ENCODE results near the gene ABI1. TPM values are rescaled to one million over a fixed set of nuclear protein-coding genes. Genes with fewer than 3 reads are reported as not detected.

Gene ABI1
- total and polyA plus RNA-seq, 2 of the 13 experiments (the other 11 are each of a cell fraction or from before 2014, with no cell fraction given), result 20.9 to 22.9 TPM

- Histone ChIP-seq H3K4me2 (ENCODE audit: low read depth, low read length) (no peak overlapping the region), H3K9me3 (ENCODE audit: low read length) (no peaks in the 10 kb centered on the region), H4K20me1 (ENCODE audit: insufficient read depth, low read length) (no peaks in the 10 kb centered on the region), H3K36me3 (replicated peaks in 1 of 2; ENCODE audit: control insufficient read depth in 1 of 2, insufficient read depth in 2 of 2, low read length in 2 of 2) (peaks cover 13 to 54% of the 10 kb centered on the region in 2 experiments; a peak in 4 of 5 replicates), H3K4me3 (replicated peaks in 1 of 3; ENCODE audit: insufficient read depth in 1 of 3, low read depth in 2 of 3, low read length in 3 of 3) (no peak overlapping the region), H2AFZ (ENCODE audit: low read length) (no peak overlapping the region), H3K79me2 (ENCODE audit: insufficient read depth, low read length) (no peaks in the 10 kb centered on the region), H3K27ac (ENCODE audit: extremely low read length, insufficient read depth, low read length) (no peak overlapping the region), H3K27me3 (ENCODE audit: control insufficient read depth in 1 of 2, insufficient read depth in 2 of 2, low read length in 2 of 2) (no peaks in the 10 kb centered on the region), H3K4me1 (ENCODE audit: insufficient read depth, low read length) (no peaks in the 10 kb centered on the region), H3K9ac (ENCODE audit: insufficient read depth, low read depth, low read length) (no peak overlapping the region)
- ATAC-seq (peak; percentile 77), FAIRE-seq (no peak), DNase-seq (ENCODE audit: low spot score) (peak; percentile 27)
- in situ Hi-C loops (cut with HindIII; ENCODE audit: extremely low pct_ligation_motif_present, low pct_unique_long_range_greater_than_20kb) (loop anchor here (5.0 kb wide), 1 partner anchor 151 kb away; no protein-coding TSS in a partner anchor), intact Hi-C loops (cut with micrococcal nuclease; ENCODE audit: unreplicated experiment) (loop anchor here (1.0 to 5.0 kb wide), 3 partner anchors 133 to 389 kb away; no protein-coding TSS in a partner anchor)
- WGBS (ENCODE audit: low lambda C conversion rate), result 69% methylated on average over 8 of the region's 8 CpGs
- POLR2A ChIA-PET, result interaction anchor here (0.8 to 1.2 kb wide), 3 partner anchors 9 to 145 kb away, joined by 3 to 5 read pairs (median 3); partner anchors contain the start of gene ABI1
- no peak for TF ChIP-seq MAF1 (CRISPR knock-in tag; IDR thresholded peaks at IDR 0.05; ENCODE audit: borderline replicate concordance)
- 0 out of 2 replicates have a peak, but pooled peaks have one; percentile 26 for TF ChIP-seq GATAD2A (CRISPR knock-in tag; IDR thresholded peaks at IDR 0.05)
- 0 out of 2 replicates have a peak, but pooled peaks have one; percentile 35 for TF ChIP-seq ZKSCAN8 (CRISPR knock-in tag; IDR thresholded peaks at IDR 0.05; ENCODE audit: borderline replicate concordance)
- TF ChIP-seq RAD21 (CRISPR knock-in tag; IDR thresholded peaks at IDR 0.05), result peak; percentile 76
- peak; percentile 43; the same call in 1 of the 2 replicates for TF ChIP-seq THAP11 (CRISPR knock-in tag; IDR thresholded peaks at IDR 0.05)
- TF ChIP-seq MAFF (IDR thresholded peaks at IDR 0.05; ENCODE audit: low read depth, low read length), result no peak
- TF ChIP-seq, protein P1, sequence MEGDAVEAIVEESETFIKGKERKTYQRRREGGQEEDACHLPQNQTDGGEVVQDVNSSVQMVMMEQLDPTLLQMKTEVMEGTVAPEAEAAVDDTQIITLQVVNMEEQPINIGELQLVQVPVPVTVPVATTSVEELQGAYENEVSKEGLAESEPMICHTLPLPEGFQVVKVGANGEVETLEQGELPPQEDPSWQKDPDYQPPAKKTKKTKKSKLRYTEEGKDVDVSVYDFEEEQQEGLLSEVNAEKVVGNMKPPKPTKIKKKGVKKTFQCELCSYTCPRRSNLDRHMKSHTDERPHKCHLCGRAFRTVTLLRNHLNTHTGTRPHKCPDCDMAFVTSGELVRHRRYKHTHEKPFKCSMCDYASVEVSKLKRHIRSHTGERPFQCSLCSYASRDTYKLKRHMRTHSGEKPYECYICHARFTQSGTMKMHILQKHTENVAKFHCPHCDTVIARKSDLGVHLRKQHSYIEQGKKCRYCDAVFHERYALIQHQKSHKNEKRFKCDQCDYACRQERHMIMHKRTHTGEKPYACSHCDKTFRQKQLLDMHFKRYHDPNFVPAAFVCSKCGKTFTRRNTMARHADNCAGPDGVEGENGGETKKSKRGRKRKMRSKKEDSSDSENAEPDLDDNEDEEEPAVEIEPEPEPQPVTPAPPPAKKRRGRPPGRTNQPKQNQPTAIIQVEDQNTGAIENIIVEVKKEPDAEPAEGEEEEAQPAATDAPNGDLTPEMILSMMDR (CRISPR knock-in tag; IDR thresholded peaks at IDR 0.05), result peak; percentile 83
- TF ChIP-seq STAG1 (CRISPR knock-in tag; IDR thresholded peaks at IDR 0.05), result peak; percentile 89
- peak; percentile 93 for TF ChIP-seq SMC3 (IDR thresholded peaks at IDR 0.05; ENCODE audit: low read length)
- CTCF ChIA-PET (ENCODE audit: low intra/inter-chr PET ratio, low total read pairs), result interaction anchor here (1.2 to 2.2 kb wide), 3 partner anchors 135 to 157 kb away, joined by 4 to 20 read pairs (median 4); partner anchors contain the start of gene ABI1
- no TSS peak for BruUV-seq (replicated peaks)
These were observed 134.7 kb downstream of the ABI1 start for GRCh38 chr10:26725837-26726727.
